Liver (tissue), 9 donors: ENCODE data around the gene HPCAL1. TPM values are rescaled to one million over a fixed set of nuclear protein-coding genes. Genes with fewer than 3 reads are reported as not detected.

Source experiments
- DNase-seq: peaks from one replicate; pipeline ENCODE4 v3.0.0-alpha.2; 2017; ENCODE audit warnings: low spot score
- H3K27ac ChIP-seq, 2 donors: one replicate each; pipeline ENCODE4 v1.7.0; 2013; ENCODE audit warnings: inconsistent platforms in 2 of 2, low read length in 2 of 2, control low read depth in 1 of 2, low read depth in 1 of 2, mild to moderate bottlenecking in 1 of 2
- H3K27me3 ChIP-seq, 4 donors: one replicate each; pipeline versions ENCODE4 v1.6.1 to v1.7.0; 2013; ENCODE audit warnings: low read length in 3 of 4, inconsistent platforms in 1 of 4, mild to moderate bottlenecking in 1 of 4, moderate library complexity in 1 of 4; ENCODE audit not compliant: control insufficient read depth in 4 of 4, insufficient read depth in 4 of 4
- H3K36me3 ChIP-seq, 4 donors: one replicate each; pipeline versions ENCODE4 v1.6.1 to v1.7.0; 2013; ENCODE audit warnings: low read length in 3 of 4, mild to moderate bottlenecking in 3 of 4, low read depth in 1 of 4, moderate library complexity in 1 of 4; ENCODE audit not compliant: control insufficient read depth in 4 of 4, insufficient read depth in 3 of 4
- H3K4me1 ChIP-seq, 4 donors: one replicate each; pipeline versions ENCODE4 v1.6.1 to v1.7.0; 2013; ENCODE audit warnings: low read length in 3 of 4, mild to moderate bottlenecking in 3 of 4, moderate library complexity in 1 of 4; ENCODE audit not compliant: control insufficient read depth in 4 of 4, insufficient read depth in 4 of 4
- H3K4me3 ChIP-seq, 3 donors: one replicate each; pipeline versions ENCODE4 v1.6.1 to v1.7.0; 2013; ENCODE audit warnings: low read length in 3 of 3, control low read depth in 1 of 3, low read depth in 1 of 3, mild to moderate bottlenecking in 1 of 3
- H3K9ac ChIP-seq, 2 donors: one replicate each; pipeline ENCODE4 v1.7.0; 2013; ENCODE audit warnings: low read length in 2 of 2, mild to moderate bottlenecking in 2 of 2, moderate library complexity in 2 of 2, control low read depth in 1 of 2, low read depth in 1 of 2
- H3K9me3 ChIP-seq, 4 donors: one replicate each; pipeline versions ENCODE4 v1.6.1 to v1.7.0; 2013; ENCODE audit warnings: low read length in 3 of 4; ENCODE audit not compliant: control insufficient read depth in 4 of 4
- ATF3 ChIP-seq: IDR thresholded peaks from 2 replicates; pipeline ENCODE4 v1.6.1; 2016; ENCODE audit warnings: antibody characterized with exemption
- CTCF ChIP-seq: fragments of 150-350 bp; IDR thresholded peaks from 2 replicates; pipeline ENCODE4 v1.5.1; 2017; ENCODE audit warnings: improper control_type of control experiment, low read depth, low read length; ENCODE audit not compliant: missing input control
- FOXA1 ChIP-seq: IDR thresholded peaks from 2 replicates; pipeline ENCODE4 v1.6.1; 2016; ENCODE audit warnings: antibody characterized with exemption
- FOXA2 ChIP-seq: IDR thresholded peaks from 2 replicates; pipeline ENCODE4 v1.6.1; 2016; ENCODE audit warnings: antibody characterized with exemption
- GABPA ChIP-seq, 2 donors: IDR thresholded peaks in 1 of 2; conservative IDR thresholded peaks in 1 of 2; 2 replicates each; pipeline ENCODE4 v1.6.1; 2016; ENCODE audit warnings: antibody characterized with exemption in 2 of 2, mild to moderate bottlenecking in 1 of 2, moderate library complexity in 1 of 2
- HNF4G ChIP-seq: IDR thresholded peaks from 2 replicates; pipeline ENCODE4 v1.6.1; 2016; ENCODE audit warnings: antibody characterized with exemption
- JUND ChIP-seq, 2 donors: IDR thresholded peaks; 2 replicates each; pipeline ENCODE4 v1.6.1; 2016; ENCODE audit warnings: antibody characterized with exemption in 2 of 2
- MAX ChIP-seq: IDR thresholded peaks from 2 replicates; pipeline ENCODE4 v1.6.1; 2016; ENCODE audit warnings: antibody characterized with exemption
- NR2F2 ChIP-seq: IDR thresholded peaks from 2 replicates; pipeline ENCODE4 v1.6.1; 2016; ENCODE audit warnings: antibody characterized with exemption
- RAD21 ChIP-seq, 2 donors: IDR thresholded peaks; 2 replicates each; pipeline ENCODE4 v1.6.1; 2016; ENCODE audit warnings: antibody characterized with exemption in 2 of 2, mild to moderate bottlenecking in 2 of 2
- REST ChIP-seq: IDR thresholded peaks from 2 replicates; pipeline ENCODE4 v1.6.1; 2016; ENCODE audit warnings: antibody characterized with exemption, mild to moderate bottlenecking
- RXRA ChIP-seq, 2 donors: IDR thresholded peaks; 2 replicates each; pipeline ENCODE4 v1.6.1; 2017 to 2018; ENCODE audit warnings: antibody characterized with exemption in 2 of 2, mild to moderate bottlenecking in 1 of 2
- SP1 ChIP-seq: IDR thresholded peaks from 2 replicates; pipeline ENCODE4 v1.6.1; 2018; ENCODE audit warnings: antibody characterized with exemption, mild to moderate bottlenecking
- TAF1 ChIP-seq: conservative IDR thresholded peaks from 2 replicates; pipeline ENCODE4 v1.6.1; 2016; ENCODE audit warnings: antibody characterized with exemption, mild to moderate bottlenecking
- YY1 ChIP-seq: IDR thresholded peaks from 2 replicates; pipeline ENCODE4 v1.6.1; 2016; ENCODE audit warnings: antibody characterized with exemption, mild to moderate bottlenecking
- ZBTB33 ChIP-seq: IDR thresholded peaks from 2 replicates; pipeline ENCODE4 v1.6.1; 2016; ENCODE audit warnings: antibody characterized with exemption
- WGBS: extraction: QIAGEN DNeasy Blood & Tissue Kit; methylation state at CpG from one replicate; pipeline ENCODE4 v1.1.7; 2013; 5-methylcytosine and 5-hydroxymethylcytosine counted together
- polyA plus RNA-seq, 2 donors: library from polyadenylated mRNA; stranded (reverse) in 1 of 2; unstranded in 1 of 2; fragments of 200-250 nt in 1 of 2; fragments of >200 nt in 1 of 2; fragmentation: Nextera tagmentation in 1 of 2; extraction: Ambion mirVana in 1 of 2; gene quantifications; one replicate each; pipeline versions ENCODE4 v1.2.1 to v1.2.3, GENCODE V29; 2013 to 2015
- total RNA-seq, 2 donors: library from RNA; depleted of rRNA; stranded (reverse); fragments of >200 nt; gene quantifications; one replicate each; pipeline ENCODE4 v1.2.3, GENCODE V29; 2014
- donor health status: healthy.
- donor health status: healthy.
- donor health status: healthy.
- donor health status: healthy.
- donor health status: healthy.

HPCAL1 gene
- total and polyA plus RNA-seq, 4 donors, result 17.3 to 27.9 (median 22.9) TPM

GRCh38 chr2:10278763-10279471 lies 23.8 kb upstream of the HPCAL1 start (continued):
- no peak for TF ChIP-seq ZBTB33
- no peak for TF ChIP-seq HNF4G
- no peak for TF ChIP-seq TAF1
- no peak for TF ChIP-seq YY1
- TF ChIP-seq ATF3, result no peak

GRCh38 chr2:10279472-10279870 lies 23.2 kb upstream of the HPCAL1 start:
- peak overlapping the region in 2 of 3 donors; percentile 12 to 43 for H3K4me3 ChIP-seq

More at GRCh38 chr2:10279472-10279870, 23.2 kb upstream of the HPCAL1 start:
- WGBS, result 88% methylated on average over 11 of the region's 11 CpGs
- TF ChIP-seq SP1 (no peak), MAX (no peak), HNF4G (no peak), NR2F2 (no peak), GABPA (IDR thresholded peaks at IDR 0.05 in 1 of 2, conservative IDR thresholded peaks at IDR 0.05 in 1 of 2) (no peak), FOXA2 (no peak), RXRA (IDR thresholded peaks at IDR 0.05) (no peak), ZBTB33 (no peak), JUND (IDR thresholded peaks at IDR 0.05) (no peak), REST (no peak), RAD21 (IDR thresholded peaks at IDR 0.05) (no peak), YY1 (no peak), FOXA1 (no peak), CTCF (no peak), ATF3 (no peak)
- no peaks in the 10 kb centered on the region for H3K27me3 ChIP-seq
- H3K4me1 ChIP-seq, result peaks cover 2 to 40% (median 28%) of the 10 kb centered on the region in 4 donors
- H3K36me3 ChIP-seq, result no peaks in the 10 kb centered on the region
- H3K27ac ChIP-seq, result peak overlapping the region; percentile 89 to 91
- H3K9me3 ChIP-seq, result no peaks in the 10 kb centered on the region
- no peak overlapping the region for H3K9ac ChIP-seq
- no peak for DNase-seq
